Muscle layer of duodenum (tissue), 2 donors: Measurements from ENCODE around the gene CAPN10.

Experiments used
- H3K27ac ChIP-seq: one replicate; pipeline ENCODE4 v1.7.0; 2013; ENCODE audit warnings: mild to moderate bottlenecking, low read length
- H3K27me3 ChIP-seq: one replicate; pipeline ENCODE4 v1.7.0; 2013; ENCODE audit warnings: low read depth, mild to moderate bottlenecking, control low read depth, low read length
- H3K36me3 ChIP-seq, 2 donors: one replicate each; pipeline ENCODE4 v1.7.0; 2013; ENCODE audit warnings: low read length in 2 of 2, control low read depth in 1 of 2, mild to moderate bottlenecking in 1 of 2; ENCODE audit not compliant: insufficient read depth in 2 of 2, control insufficient read depth in 1 of 2
- H3K4me1 ChIP-seq, 2 donors: one replicate each; pipeline ENCODE4 v1.7.0; 2013; ENCODE audit warnings: low read length in 2 of 2, mild to moderate bottlenecking in 2 of 2, control low read depth in 1 of 2, moderate library complexity in 1 of 2; ENCODE audit not compliant: insufficient read depth in 2 of 2, control insufficient read depth in 1 of 2
- H3K4me3 ChIP-seq, 2 donors: one replicate each; pipeline ENCODE4 v1.7.0; 2013; ENCODE audit warnings: low read length in 2 of 2, low read depth in 1 of 2, mild to moderate bottlenecking in 1 of 2
- H3K9me3 ChIP-seq, 2 donors: one replicate each; pipeline ENCODE4 v1.7.0; 2013; ENCODE audit warnings: low read length in 2 of 2, control low read depth in 1 of 2, mild to moderate bottlenecking in 1 of 2; ENCODE audit not compliant: control insufficient read depth in 1 of 2
- donor health status: healthy.

Gene CAPN10

GRCh38 chr2:240593703-240594451 lies 7.3 kb downstream of the CAPN10 start:
- H3K27me3 ChIP-seq: no peaks in the 10 kb centered on the region
- no peaks in the 10 kb centered on the region for H3K9me3 ChIP-seq
- no peak overlapping the region for H3K4me3 ChIP-seq
- peaks cover 13 to 71% of the 10 kb centered on the region in 2 donors for H3K36me3 ChIP-seq
- no peak overlapping the region for H3K27ac ChIP-seq
- peaks cover 0 to 1% of the 10 kb centered on the region in 2 donors for H3K4me1 ChIP-seq

- H3K27ac ChIP-seq: no peak overlapping the region
Measured at GRCh38 chr2:240594511-240595380, 8.2 kb downstream of the CAPN10 start.

DNA sequence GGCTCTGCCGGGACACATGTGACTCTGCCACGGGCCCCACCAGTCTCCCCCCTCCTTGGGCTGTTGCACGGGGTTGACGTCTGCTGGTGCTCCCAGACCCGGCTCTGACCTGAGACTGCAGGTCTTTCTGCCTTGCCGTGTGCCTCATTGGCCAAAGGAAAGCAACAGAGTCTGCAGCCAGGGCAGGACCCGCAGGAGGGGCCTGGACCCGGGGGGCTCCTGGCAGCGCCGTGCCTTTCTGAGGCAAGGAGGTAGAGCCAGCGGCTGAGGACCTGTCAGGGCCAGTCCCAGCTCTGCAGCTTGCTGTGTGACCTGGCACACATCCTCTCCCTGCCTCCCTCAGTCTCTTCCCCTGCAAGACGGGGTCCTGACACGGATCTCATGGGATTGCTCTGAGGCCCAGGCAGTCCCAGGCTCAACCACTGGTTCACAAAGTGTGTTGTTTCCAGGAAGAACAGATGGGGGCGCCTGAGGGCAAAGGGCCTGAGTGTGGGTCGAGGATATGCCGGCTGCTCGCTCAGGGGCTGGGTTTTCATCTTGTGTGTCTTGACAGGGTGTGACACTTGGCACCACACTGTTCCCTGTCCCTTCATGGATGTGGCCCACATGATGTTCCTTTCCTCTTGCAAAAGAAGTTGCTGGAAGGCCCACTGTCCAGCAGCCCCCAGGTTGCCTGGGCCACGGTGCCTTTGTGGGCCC lies 9.0 kb downstream of the CAPN10 start:
- no peak overlapping the region for H3K27ac ChIP-seq
- H3K36me3 ChIP-seq: peaks cover 10 to 63% of the 10 kb centered on the region in 2 donors
- no peaks in the 10 kb centered on the region for H3K4me1 ChIP-seq

More at GRCh38 chr2:240594511-240595380, 8.2 kb downstream of the CAPN10 start:
- Histone ChIP-seq H3K4me3 (no peak overlapping the region), H3K27me3 (no peaks in the 10 kb centered on the region), H3K4me1 (no peaks in the 10 kb centered on the region), H3K36me3 (peaks cover 13 to 71% of the 10 kb centered on the region in 2 donors), H3K9me3 (no peaks in the 10 kb centered on the region)

GRCh38 chr2:240596080-240596460 lies 9.5 kb downstream of the CAPN10 start:
- Histone ChIP-seq H3K27ac (no peak overlapping the region), H3K9me3 (no peaks in the 10 kb centered on the region), H3K27me3 (no peaks in the 10 kb centered on the region), H3K4me3 (no peak overlapping the region), H3K4me1 (no peaks in the 10 kb centered on the region), H3K36me3 (peaks cover 5 to 57% of the 10 kb centered on the region in 2 donors)

More for the DNA sequence above, 9.0 kb downstream of the CAPN10 start:
- H3K27me3 ChIP-seq: no peaks in the 10 kb centered on the region
- H3K4me3 ChIP-seq: no peak overlapping the region
- no peaks in the 10 kb centered on the region for H3K9me3 ChIP-seq

GRCh38 chr2:240596491-240596931 lies 10.0 kb downstream of the CAPN10 start:
- Histone ChIP-seq H3K27me3 (no peaks in the 10 kb centered on the region), H3K27ac (no peak overlapping the region), H3K36me3 (peaks cover under 1 to 54% of the 10 kb centered on the region in 2 donors), H3K9me3 (no peaks in the 10 kb centered on the region), H3K4me1 (no peaks in the 10 kb centered on the region), H3K4me3 (no peak overlapping the region)

GRCh38 chr2:240597054-240597418 lies 10.5 kb downstream of the CAPN10 start:
- Histone ChIP-seq H3K27ac (no peak overlapping the region), H3K36me3 (peaks cover 0 to 49% of the 10 kb centered on the region in 2 donors), H3K4me3 (no peak overlapping the region), H3K9me3 (no peaks in the 10 kb centered on the region), H3K4me1 (no peaks in the 10 kb centered on the region), H3K27me3 (no peaks in the 10 kb centered on the region)

DNA sequence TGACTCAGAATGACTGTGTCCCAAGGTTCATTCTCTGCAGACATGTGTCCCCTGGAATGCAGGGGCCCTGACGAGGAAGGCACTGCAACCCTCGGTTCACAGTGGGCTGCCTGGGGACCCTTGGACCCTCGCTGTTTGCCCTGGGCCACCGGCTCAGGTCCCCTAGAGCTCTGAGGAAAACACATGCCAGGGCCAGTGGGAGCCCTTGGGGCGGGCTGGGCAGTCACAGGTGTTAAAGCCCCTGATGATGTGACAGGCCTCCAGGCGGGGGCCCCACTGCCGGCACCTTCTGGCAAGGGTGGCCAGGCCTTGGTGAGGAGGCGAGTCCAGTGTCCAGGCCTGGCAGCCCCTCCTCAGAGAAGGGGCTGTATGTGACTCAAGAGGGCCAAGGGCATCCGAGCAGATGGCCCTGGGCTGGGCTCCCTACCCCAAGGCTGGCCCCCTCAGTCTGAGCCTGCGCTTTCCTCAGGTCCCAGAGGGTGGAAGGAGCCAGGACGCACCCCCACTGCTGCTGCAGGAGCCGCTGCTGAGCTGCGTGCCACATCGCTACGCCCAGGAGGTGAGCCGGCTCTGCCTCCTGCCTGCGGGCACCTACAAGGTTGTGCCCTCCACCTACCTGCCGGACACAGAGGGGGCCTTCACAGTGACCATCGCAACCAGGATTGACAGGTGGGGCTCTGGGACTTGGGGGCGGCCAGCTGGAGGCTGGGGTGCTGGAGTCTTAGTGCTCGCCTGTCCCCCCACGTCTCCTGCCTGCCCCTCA lies 11.1 kb downstream of the CAPN10 start:
- Histone ChIP-seq H3K27me3 (no peaks in the 10 kb centered on the region), H3K4me3 (no peak overlapping the region), H3K27ac (no peak overlapping the region), H3K9me3 (no peaks in the 10 kb centered on the region), H3K4me1 (no peaks in the 10 kb centered on the region), H3K36me3 (peaks cover 0 to 43% of the 10 kb centered on the region in 2 donors)

DNA sequence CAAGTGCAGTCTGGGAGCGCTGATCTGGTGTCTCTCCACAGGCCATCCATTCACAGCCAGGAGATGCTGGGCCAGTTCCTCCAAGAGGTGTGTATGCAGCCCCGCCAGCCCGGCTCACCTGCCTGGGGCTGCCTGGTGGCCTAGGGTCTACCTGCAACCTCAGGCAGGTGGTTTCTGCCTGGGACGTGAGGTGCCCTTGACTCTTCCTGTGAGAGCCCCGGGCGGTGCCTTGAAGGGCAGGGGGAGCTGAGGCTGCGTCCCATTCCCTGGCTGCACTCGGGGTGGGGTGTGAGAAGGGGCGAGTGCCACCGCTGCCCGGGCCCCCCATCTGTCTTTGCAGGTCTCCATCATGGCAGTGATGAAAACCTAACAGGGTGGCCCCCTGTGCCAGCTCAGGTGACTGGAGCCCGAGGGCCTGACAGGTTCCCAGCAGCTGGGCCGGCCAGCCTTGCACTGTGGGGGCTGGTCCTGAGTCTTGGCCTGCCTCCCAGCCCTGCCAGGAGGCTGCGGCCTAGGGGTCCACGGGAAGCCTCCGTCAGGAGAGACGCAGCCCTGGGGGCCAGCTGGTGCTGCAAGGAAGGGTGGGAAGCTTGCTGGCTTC lies 11.9 kb downstream of the CAPN10 start:
- H3K27ac ChIP-seq: no peak overlapping the region
- H3K27me3 ChIP-seq: no peaks in the 10 kb centered on the region
- no peak overlapping the region for H3K4me3 ChIP-seq
- H3K9me3 ChIP-seq: no peaks in the 10 kb centered on the region
- H3K36me3 ChIP-seq: peaks cover 0 to 46% of the 10 kb centered on the region in 2 donors
- no peaks in the 10 kb centered on the region for H3K4me1 ChIP-seq

- Histone ChIP-seq H3K4me1 (peaks cover 0 to 2% of the 10 kb centered on the region in 2 donors), H3K36me3 (peaks cover 0 to 43% of the 10 kb centered on the region in 2 donors), H3K9me3 (no peaks in the 10 kb centered on the region)
Measured at GRCh38 chr2:240599141-240599583, 12.6 kb downstream of the CAPN10 start.

DNA sequence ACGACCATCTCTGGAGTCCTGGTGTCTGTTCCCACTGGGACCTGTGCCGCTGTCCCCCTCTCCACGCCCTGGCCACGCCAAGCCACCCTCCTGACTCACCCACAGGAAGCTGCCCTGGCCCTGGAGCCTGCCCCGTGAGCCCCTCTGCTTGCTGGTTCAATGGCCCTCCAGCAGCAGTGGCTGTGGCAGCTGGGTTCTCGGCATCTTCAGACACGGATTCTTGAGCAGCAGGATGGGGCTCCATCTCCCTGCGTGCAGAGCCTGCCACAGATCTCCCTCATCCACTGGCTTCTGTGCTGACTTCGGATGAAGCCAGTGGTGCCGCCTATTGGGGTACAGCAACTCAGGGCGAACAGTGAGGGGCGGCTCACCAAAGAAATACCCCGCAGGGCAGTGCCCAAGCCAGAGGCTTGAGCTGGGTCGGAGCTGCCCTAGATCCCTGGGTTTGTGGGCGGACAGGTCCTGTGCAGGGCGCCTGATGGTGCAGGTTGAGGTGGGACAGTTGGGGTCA lies 14.0 kb downstream of the CAPN10 start:
- Histone ChIP-seq H3K27me3 (no peaks in the 10 kb centered on the region), H3K36me3 (peaks cover 0 to 35% of the 10 kb centered on the region in 2 donors), H3K4me1 (peaks cover 0 to 5% of the 10 kb centered on the region in 2 donors), H3K9me3 (no peaks in the 10 kb centered on the region), H3K4me3 (no peak overlapping the region), H3K27ac (no peak overlapping the region)

More at GRCh38 chr2:240599141-240599583, 12.6 kb downstream of the CAPN10 start:
- Histone ChIP-seq H3K27me3 (no peaks in the 10 kb centered on the region), H3K4me3 (no peak overlapping the region), H3K27ac (no peak overlapping the region)
